K562 (cell line): Measurements from ENCODE around the gene ART4.

Experiments used
- HDAC6 ChIP-seq: IDR thresholded peaks from 2 replicates; pipeline ENCODE4 v1.6.1; 2012; ENCODE audit warnings: low read depth, mild to moderate bottlenecking, control low read depth, inconsistent platforms, low read length, moderate library complexity
- HNRNPH1 ChIP-seq: fragments of 200-400 bp; formaldehyde crosslinking; optimal IDR thresholded peaks from 2 replicates; pipeline ENCODE3; 2017; ENCODE audit warnings: low read depth, mild to moderate bottlenecking, low read length, moderate library complexity
- POLR2A ChIP-seq: fragments of 450-650 bp; conservative IDR thresholded peaks from 2 replicates; pipeline ENCODE4 v1.6.1; 2016
- PTTG1 ChIP-seq: fragments of 450-650 bp; IDR thresholded peaks from 2 replicates; pipeline ENCODE4 v1.6.1; 2016; ENCODE audit warnings: low read depth, mild to moderate bottlenecking, missing genetic modification characterization, missing compliant biosample characterization
- RAD51 ChIP-seq: fragments of 450-650 bp; IDR thresholded peaks from 2 replicates; pipeline ENCODE4 v1.7.1; 2016; ENCODE audit warnings: low read depth, mild to moderate bottlenecking, borderline replicate concordance
- RBBP5 ChIP-seq: fragments of 200-600 bp; sonication (generic); IDR thresholded peaks from 2 replicates; pipeline ENCODE4 v1.6.1; 2012; ENCODE audit warnings: borderline replicate concordance, mild to moderate bottlenecking, low read length, control low read depth, inconsistent platforms; ENCODE audit not compliant: insufficient read depth, poor library complexity, severe bottlenecking
- SIX5 ChIP-seq, 2 experiments: IDR thresholded peaks; 2 replicates each; pipeline ENCODE4 v1.6.1; 2011; ENCODE audit warnings: low read length in 2 of 2, borderline replicate concordance in 1 of 2, low read depth in 1 of 2, mild to moderate bottlenecking in 1 of 2, moderate library complexity in 1 of 2; ENCODE audit not compliant: insufficient read depth in 1 of 2
- TCF7 ChIP-seq: sonication (generic); IDR thresholded peaks from 2 replicates; pipeline ENCODE4 v1.6.1; 2016; ENCODE audit warnings: antibody characterized with exemption, borderline replicate concordance
- XRCC4 ChIP-seq: IDR thresholded peaks from one replicate; pipeline ENCODE4 v1.6.1; 2011; ENCODE audit not compliant: insufficient read depth, insufficient read length; ENCODE audit errors: extremely low read depth

- TF ChIP-seq TCF7 = no peak
- no peak for TF ChIP-seq RAD51
- no peak for TF ChIP-seq HNRNPH1
- TF ChIP-seq XRCC4 = no peak
- TF ChIP-seq SIX5 (IDR thresholded peaks at IDR 0.05; ENCODE audit: borderline replicate concordance in 1 of 2, insufficient read depth in 1 of 2, low read depth in 1 of 2, low read length in 2 of 2) = no peak
- TF ChIP-seq RBBP5 = no peak
- no peak for TF ChIP-seq POLR2A
- no peak for TF ChIP-seq PTTG1 (tag)
- TF ChIP-seq HDAC6 = no peak
These were observed 39.5 kb downstream of the ART4 start for GRCh38 chr12:14803830-14804160.
